Superior temporal gyrus (tissue), 1 donor: ENCODE results near the gene ZRANB3.
"Not testable (repeated sequence)": the region's sequence is repeated elsewhere in the genome, so short reads cannot be mapped to it uniquely, and the experiment has no call there.

ENCODE experiments used
- DNase-seq: peaks from one replicate; pipeline ENCODE4 v3.0.0-alpha.2; 2016; ENCODE audit errors: extremely low spot score

ZRANB3 gene

GRCh38 chr2:135125940-135126339 is 405.1 kb downstream of the ZRANB3 start:
- no peak for DNase-seq

- DNase-seq: no peak
Measured at GRCh38 chr2:135124924-135125886, 405.8 kb downstream of the ZRANB3 start.

- DNase-seq: not testable (repeated sequence)
Measured at GRCh38 chr2:135121658-135122039, 409.4 kb downstream of the ZRANB3 start.

GRCh38 chr2:135121016-135121657 is 409.9 kb downstream of the ZRANB3 start:
- no peak for DNase-seq

GRCh38 chr2:135119582-135119981 is 411.4 kb downstream of the ZRANB3 start:
- DNase-seq: no peak

- no peak for DNase-seq
Measured at GRCh38 chr2:135113322-135113721, 417.7 kb downstream of the ZRANB3 start.

- DNase-seq: not testable (repeated sequence)
Measured at GRCh38 chr2:135105513-135106316, 425.3 kb downstream of the ZRANB3 start.

GRCh38 chr2:135103843-135104242 is 427.2 kb downstream of the ZRANB3 start:
- DNase-seq: no peak

- DNase-seq: no peak
Measured at GRCh38 chr2:135099802-135100483, 431.1 kb downstream of the ZRANB3 start.

GRCh38 chr2:135097532-135098231 is 433.3 kb downstream of the ZRANB3 start:
- DNase-seq: no peak

GRCh38 chr2:135096665-135097446 is 434.2 kb downstream of the ZRANB3 start:
- DNase-seq: no peak

GRCh38 chr2:135095591-135095990 is 435.4 kb downstream of the ZRANB3 start:
- DNase-seq: no peak

GRCh38 chr2:135094508-135094907 is 436.5 kb downstream of the ZRANB3 start:
- no peak for DNase-seq

GRCh38 chr2:135093670-135094330 is 437.2 kb downstream of the ZRANB3 start:
- DNase-seq: no peak

GRCh38 chr2:135093193-135093592 is 437.8 kb downstream of the ZRANB3 start:
- no peak for DNase-seq

GRCh38 chr2:135091681-135092080 is 439.3 kb downstream of the ZRANB3 start:
- DNase-seq: no peak

- not testable (repeated sequence) for DNase-seq
Measured at GRCh38 chr2:135089597-135089996, 441.4 kb downstream of the ZRANB3 start.
